GM19468 (cell line): ENCODE measurements around the gene SMIM36.
"Not testable (repeated sequence)": the region's sequence is repeated elsewhere in the genome, so short reads cannot be mapped to it uniquely, and the experiment has no call there.

Source experiments
- ATAC-seq: cut with Tn5 transposase; IDR thresholded peaks from one replicate; pipeline ENCODE4 v1.9.1; 2021; ENCODE audit warnings: mild to moderate bottlenecking, moderate library complexity, moderate number of reproducible peaks; ENCODE audit not compliant: unreplicated experiment; ENCODE audit errors: extremely low read depth

Gene SMIM36

DNA sequence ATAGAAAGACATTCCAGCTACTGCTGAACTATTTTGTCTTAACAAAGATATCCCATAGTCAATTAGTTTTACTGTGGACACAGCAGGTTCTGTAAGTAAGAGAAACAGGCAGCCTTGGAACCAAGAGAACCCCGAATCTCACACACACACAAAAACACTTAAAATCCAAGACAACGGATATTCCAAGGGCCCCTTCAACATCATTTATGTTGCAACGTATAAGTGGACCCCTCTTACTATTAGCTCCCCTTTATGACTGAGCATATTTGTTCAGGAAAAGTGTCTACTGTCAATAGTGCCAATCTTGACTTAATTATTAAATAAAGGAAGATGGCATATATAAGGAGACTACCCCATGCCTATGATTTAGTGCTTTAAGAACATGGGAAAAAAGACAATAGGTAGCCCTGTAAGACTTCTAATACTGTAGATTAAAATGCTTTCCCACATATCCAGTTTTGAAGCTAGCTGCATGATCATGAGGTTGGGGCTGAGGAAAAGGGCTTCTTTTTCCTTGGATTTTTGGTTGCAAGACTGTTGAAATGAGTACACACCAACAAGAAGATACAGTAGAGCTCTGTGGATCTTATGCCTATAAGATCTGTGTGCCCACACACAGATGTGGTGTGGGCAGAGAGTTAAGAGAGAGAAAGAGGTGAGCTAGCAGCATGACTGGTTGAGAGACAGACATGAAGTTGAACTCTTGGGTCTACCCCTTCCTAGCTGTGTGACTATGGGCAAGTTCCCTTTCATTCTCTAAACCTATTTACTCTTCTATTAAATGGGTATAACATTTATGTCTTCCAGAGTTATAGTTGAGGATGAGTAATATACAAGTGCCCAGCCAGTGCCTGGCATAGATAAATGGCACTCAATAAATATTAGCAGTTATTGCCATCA is 92.6 kb downstream of the SMIM36 start:
- no peak for ATAC-seq

DNA sequence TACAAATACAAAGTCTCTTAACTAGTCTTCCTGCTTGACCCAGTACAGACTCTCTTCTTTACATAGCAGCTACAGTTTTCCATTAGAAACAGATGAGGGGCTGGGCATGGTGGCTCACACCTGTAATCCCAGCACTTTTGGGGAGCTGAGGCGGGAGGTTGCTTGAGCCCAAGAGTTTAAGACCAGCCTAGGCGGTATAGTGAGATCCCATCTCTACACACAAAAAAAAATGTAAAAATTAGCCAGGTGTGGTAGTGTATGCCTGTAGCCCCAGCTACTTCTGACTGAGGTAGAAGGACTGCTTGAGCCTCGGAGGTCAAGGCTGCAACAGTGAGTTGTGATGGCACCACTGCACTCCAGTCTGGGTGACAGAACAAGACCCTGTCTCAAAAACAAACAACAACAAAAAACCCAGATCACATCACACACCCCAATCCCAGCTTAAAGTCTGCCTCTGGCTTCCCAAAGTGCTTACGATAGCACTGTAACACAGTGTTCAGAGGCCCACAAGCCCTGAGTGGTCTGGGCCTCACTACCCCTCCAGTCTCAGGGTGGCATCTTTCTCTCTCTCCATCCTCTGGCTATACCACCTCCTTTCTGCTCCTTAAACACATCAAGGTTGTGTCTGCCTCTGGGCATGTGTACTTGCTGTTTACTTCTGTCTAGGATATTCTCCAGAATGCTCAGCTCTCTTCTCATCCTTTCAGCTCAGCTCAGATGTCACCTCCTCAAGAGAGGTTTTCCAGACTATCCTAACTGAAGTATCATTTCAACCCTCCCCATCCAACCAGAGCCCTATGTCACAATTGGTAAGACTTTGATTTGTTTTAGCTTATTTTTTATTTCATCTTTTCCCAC is 93.6 kb downstream of the SMIM36 start:
- no peak for ATAC-seq

DNA sequence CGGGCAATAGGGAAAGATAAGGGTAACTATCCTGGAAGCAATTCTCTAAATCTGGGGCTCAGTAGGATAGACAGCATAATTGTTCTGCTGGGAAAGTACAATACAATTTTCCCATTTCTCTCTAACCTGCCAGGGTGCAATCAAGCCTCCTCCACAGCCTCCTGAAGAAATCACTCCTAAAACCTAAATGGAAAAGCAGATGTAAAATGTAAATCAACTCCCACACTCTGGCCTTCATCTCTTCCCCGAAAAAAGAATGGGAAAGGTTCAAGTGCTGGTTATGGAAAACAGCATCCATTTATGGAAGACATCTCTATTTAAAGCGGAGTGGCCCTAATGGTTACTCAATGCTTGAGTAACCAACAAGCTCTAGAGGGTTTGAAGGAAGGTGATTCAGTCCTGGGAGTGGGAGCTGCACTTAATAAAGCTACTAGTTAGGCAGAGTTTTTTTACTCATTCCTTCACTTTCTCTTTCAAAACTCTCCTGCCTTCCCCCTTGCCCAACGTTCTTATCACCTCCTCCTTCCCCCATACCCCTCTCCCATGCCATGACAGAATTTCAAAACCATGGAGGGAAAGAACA is 94.7 kb downstream of the SMIM36 start:
- no peak for ATAC-seq

DNA sequence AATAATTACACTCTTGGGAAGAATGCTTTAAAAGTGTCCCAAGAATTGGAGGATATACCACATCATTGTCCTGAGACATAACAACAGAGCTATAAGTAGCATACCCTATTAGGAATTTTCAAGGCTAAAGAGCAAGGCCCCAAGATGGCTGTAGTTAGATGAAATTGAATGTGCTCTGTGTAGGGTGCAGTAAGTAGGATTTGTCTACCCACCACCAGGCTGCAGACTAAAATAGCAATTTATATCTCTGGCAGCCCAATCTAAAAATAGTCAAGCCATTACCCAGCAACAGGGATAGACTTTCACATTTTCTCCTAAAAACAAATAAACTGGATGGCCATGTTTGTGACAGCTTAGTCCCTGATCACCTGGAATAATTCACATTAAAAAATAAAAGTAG is 95.3 kb downstream of the SMIM36 start:
- no peak for ATAC-seq

DNA sequence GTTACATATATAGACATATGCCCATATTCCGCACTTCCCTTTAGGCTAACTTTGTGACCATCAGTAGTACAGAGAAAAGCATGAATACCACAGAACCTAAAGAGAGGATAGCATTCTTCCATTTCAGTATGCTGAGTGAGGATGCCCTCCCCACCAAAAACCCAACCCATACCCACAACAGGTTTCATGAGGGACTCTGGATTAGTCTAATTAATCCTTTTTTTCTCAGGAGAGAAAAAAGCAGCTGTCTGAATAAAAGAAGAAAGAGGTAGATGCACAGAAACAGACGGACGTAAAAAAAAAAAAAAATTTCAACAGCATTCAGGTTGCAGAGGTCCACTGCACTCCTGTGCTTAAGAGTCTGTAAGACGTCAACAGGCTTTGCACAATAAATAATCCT is 96.3 kb downstream of the SMIM36 start:
- no peak for ATAC-seq

DNA sequence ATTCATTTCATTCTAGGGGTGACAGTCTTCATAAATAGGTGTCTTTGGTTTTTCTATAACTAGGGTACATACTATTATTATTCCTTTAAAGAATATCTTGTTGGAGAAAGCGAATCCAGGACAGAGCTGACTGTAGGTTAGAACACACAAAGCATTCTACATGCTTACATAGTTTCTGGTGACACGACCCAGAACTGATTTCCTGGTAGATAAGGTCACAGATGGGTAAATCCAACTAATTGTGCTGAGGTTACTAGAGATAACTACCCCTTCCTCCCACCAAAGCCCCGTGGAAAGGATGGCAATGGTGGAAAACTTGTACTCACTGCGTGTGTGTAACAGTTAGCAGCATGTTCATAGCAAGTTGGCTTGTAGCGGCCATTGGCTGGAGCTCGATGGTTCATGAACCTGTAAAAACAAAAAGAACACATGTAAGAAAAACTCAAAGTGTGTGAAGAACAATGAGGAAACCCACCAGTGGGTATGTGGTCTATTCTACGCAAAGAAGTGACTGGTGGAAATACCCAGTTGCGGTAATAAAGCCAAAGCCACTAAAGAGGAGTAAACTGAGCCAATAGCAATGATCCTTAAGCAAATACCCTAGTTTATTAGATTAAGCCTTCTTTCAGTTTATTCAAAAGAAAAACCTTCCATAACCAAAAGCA is 97.3 kb downstream of the SMIM36 start:
- ATAC-seq = no peak

DNA sequence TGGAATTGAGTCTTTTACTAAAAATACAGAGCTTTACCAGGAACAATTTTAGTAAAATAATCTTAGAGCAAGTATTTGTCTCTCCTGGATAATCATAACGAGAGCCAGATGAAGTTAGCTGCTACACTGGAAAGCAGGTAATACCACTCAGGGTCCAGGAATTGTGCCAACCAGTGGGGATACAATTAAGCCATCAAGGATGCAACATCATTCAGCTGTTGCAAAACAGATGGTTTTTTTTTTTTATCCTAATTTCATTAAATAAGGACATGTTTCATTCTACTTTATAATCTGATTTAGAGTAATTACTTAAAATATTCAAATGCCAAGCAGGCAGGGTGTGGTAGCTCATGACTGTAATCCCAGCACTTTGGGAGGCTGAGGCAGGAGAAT is 99.8 kb downstream of the SMIM36 start:
- no peak for ATAC-seq

DNA sequence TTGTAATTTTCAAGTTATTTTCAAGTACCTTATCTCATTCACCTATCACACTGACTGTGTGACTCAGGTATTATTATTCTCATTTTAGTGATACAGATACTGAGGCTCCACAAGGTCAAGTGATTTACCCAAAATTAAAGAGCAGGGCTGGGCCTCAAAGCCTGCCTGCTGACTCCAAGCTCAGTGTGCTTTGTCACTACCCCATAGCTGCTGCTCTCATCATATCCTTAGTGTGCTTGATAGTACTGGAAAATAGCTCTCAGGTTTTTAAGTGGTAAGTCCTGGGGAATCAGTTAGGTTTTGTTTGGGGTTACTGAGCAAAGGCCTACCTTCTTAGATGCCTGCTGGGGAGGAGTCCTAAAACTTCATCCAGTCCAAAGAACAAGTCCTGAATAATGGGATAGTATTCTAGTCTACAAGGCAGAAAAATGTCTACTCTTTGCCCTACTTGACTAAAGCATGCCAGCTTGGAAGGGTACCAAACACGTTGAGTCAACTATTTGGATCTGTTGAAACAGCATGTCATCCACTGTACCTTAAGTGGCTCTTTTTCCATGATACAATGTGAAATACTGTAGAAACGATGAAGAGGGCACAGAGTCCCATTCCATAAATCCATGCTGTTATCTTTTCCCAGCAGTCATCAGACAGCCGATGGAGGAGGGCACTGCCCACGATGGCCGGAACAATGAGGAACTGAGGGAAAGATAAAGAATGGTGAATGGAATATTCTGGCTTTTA is 100.4 kb downstream of the SMIM36 start:
- no peak for ATAC-seq

DNA sequence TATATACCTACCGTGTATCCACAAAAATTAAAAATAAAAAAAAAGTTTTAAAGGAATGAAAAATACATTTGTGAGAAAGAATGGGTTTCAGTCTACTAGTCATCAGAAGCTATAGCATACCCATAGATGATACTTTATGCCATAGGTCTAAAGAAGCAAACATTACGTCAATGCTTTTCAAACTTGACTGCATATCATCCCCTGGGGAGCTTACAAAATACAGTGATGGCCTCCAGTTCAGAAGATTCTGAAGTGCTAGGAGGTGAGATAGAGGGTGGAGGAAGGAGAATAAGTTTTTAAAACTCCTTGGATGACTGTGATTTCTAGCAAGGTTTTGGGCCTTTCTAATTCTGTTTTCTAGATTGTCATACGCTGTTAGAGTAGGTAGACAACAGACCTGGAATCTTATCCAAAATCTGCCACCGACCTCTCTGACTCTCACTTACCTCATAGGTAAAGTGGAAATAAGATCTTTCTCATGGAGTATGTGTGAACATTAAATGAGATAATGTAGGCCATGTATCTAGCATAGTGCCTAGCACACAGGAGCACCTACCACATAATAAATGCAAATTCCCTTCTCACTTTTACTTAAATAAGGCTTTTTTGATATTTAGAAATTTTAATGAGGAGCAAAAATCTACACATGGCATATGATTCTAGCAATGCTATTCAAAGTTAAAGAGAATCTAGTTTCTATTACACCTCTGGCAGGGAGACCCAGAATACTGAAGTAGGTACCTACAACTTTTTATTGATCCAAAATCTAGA is 102.0 kb downstream of the SMIM36 start:
- no peak for ATAC-seq

DNA sequence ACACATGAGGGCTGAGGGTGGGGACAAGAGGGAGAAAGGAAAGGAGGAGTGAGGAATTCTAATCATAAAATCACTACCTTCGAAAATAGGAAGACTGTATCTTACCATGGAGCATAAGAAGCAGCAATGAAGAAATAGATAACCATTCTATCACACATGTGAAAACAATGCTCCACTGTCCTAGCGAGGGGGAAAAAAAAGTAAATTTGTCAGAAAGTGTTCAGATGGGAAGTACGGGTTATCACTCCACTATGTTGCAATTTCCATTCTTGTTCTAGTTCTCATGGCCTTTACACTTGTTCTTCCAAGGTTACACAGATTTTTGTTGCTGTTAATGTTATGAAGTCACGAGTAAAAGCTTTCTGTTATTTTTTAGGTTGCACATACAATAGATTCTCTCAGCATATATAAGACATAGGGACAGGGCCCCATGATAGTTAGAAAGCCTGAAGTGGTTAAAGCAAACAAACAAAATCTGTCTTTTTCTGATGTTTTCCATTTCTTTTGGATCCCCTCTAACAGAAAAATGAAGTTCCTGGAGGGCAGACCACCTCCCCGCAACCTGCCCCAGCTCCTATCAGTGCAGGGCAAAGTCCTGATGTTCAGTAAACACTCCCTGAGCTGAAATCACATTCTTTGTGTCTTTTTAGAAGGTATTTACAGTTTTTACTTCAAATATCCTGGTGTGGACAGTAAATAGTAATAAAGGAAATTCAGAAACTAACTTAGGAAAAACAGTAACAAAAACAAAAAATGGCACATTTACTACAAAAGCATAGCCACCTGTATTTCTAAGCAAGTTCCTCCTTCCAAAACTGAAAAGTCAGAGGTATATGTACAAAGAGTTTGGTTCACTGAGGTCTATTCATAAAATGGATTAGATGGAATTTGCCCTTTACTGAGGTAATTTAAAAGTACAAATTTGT is 103.3 kb downstream of the SMIM36 start:
- ATAC-seq = no peak

DNA sequence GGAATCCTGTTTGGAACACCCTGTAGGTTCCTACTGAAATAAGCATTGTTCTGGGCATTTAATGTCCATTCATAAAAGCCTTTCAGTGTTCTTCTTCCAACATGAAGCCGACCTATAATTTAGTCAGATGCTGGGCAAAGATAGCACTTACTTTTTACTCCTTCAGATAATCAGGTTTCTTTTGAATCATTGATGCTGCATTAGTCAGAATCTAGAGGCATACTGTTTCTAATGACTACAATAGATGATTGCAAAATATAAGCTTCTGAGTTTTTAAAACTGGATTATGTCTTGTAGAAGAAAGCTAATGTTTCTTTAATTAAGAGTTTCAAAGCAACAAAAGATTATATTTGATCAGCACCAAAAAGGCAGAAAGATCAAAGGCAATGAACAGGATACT is 105.7 kb downstream of the SMIM36 start:
- ATAC-seq = no peak

DNA sequence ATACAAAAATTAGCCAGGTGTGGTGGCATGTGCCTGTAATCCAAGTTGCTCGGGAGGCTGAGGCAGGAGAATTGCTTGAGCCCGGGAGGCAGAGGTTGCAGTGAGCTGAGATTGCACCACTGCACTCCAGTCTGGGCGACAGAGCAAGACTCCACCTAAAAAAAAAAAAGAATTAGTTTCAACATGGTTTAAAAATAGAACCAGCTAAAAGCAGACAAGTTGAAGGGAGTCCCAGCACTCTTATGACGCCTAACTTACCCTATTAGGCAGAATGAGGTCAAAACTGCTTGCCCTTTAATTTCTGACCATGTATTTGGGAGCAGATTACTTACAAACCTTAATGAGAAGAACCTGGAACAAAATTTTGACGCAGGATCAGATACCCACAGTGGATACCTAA is 107.1 kb downstream of the SMIM36 start:
- not testable (repeated sequence) for ATAC-seq

DNA sequence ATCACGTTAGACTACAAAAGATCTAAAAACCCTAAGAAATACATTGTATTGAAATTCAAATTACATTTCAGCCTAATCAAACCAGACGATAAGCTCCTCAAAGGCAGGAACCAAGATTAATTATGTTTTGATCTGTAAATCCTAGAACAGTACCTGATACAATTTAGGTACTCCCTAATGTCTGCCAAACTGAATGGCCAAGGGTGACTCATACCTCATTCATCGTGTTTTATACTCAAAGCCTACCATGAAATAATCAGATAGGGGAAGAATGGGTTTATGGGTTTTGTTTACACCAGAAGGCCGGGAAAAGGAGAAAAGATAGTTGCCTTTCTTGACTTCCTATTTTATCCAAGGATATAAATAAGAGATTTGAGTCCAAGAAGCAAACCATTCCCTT is 108.9 kb downstream of the SMIM36 start:
- no peak for ATAC-seq
